ENCODE data around the gene RBFOX2. TPM values are rescaled to one million over a fixed set of nuclear protein-coding genes. Genes with fewer than 3 reads are reported as not detected.

Gene RBFOX2
- polyA plus RNA-seq, 1 of the 3 experiments (the other 2 are of a cell fraction) = 115 TPM

- no peaks in the 10 kb centered on the region for H3K9me2 ChIP-seq
- H3K4me3 ChIP-seq (ENCODE audit: low read depth in 2 of 2, low read length in 1 of 2) = no peak overlapping the region
- H3K9me3 ChIP-seq = no peaks in the 10 kb centered on the region
- H3K27ac ChIP-seq (ENCODE audit: low read depth in 2 of 2, low read length in 1 of 2) = peak overlapping the region in 1 of 2 experiments; percentile 6; a peak in 1 of 4 replicates
- no peak for TF ChIP-seq TCF12 (IDR thresholded peaks at IDR 0.05)
- no peak for TF ChIP-seq RCOR1 (IDR thresholded peaks at IDR 0.05; ENCODE audit: low read length)
- no peak for TF ChIP-seq MAX (IDR thresholded peaks at IDR 0.05; ENCODE audit: low read depth)
- no peak for TF ChIP-seq EZH2phosphoT487 (IDR thresholded peaks at IDR 0.05; ENCODE audit: borderline replicate concordance, low read depth)
- TF ChIP-seq POLR2AphosphoS5 (IDR thresholded peaks at IDR 0.05; ENCODE audit: low read depth, low read length) = no peak
- no peak for TF ChIP-seq TAF1 (IDR thresholded peaks at IDR 0.05; ENCODE audit: borderline replicate concordance, low read depth, low read length)
- TF ChIP-seq MEF2A (IDR thresholded peaks at IDR 0.05; ENCODE audit: borderline replicate concordance, low read depth) = no peak
- TF ChIP-seq FOXJ3 (CRISPR knock-in tag; IDR thresholded peaks at IDR 0.05) = no peak
- no peak for TF ChIP-seq RFX5 (IDR thresholded peaks at IDR 0.05; ENCODE audit: low read length)
- no peak for TF ChIP-seq FOSL2 (IDR thresholded peaks at IDR 0.05; ENCODE audit: borderline replicate concordance, low read depth)
- no peak for TF ChIP-seq RXRA (IDR thresholded peaks at IDR 0.05; ENCODE audit: borderline replicate concordance, low read depth)
- TF ChIP-seq FOXM1 (IDR thresholded peaks at IDR 0.05; ENCODE audit: low read depth) = no peak
- no peak for TF ChIP-seq TEAD4 (IDR thresholded peaks at IDR 0.05; ENCODE audit: borderline replicate concordance, insufficient read depth)
- no peak for TF ChIP-seq USF1 (IDR thresholded peaks at IDR 0.05; ENCODE audit: borderline replicate concordance, low read depth)
- TF ChIP-seq CHD2 (IDR thresholded peaks at IDR 0.05; ENCODE audit: low read length, partially characterized antibody) = no peak
- no peaks in the 10 kb centered on the region for H3K27me3 ChIP-seq (ENCODE audit: insufficient read depth)
- peaks cover 4 to 11% of the 10 kb centered on the region in 2 experiments; a peak in 3 of 4 replicates for H3K4me1 ChIP-seq (ENCODE audit: control insufficient read depth in 1 of 2, insufficient read depth in 2 of 2, low read depth in 1 of 2, low read length in 1 of 2)
- H4K20me1 ChIP-seq (ENCODE audit: insufficient read depth) = peaks cover 90% of the 10 kb centered on the region
- no peak overlapping the region for H3K4me2 ChIP-seq
- no peak for DNase-seq
- H3F3A ChIP-seq (replicated peaks; ENCODE audit: insufficient read depth) = no peaks in the 10 kb centered on the region
- 69% methylated on average over 3 of the region's 3 CpGs for WGBS (ENCODE audit: low lambda C conversion rate)
- H3K79me2 ChIP-seq (ENCODE audit: insufficient read depth) = peaks cover 89% of the 10 kb centered on the region
- peaks cover 4 to 5% of the 10 kb centered on the region in 2 experiments for H3K36me3 ChIP-seq (replicated peaks in 1 of 2; ENCODE audit: control insufficient read depth in 1 of 2, insufficient read depth in 2 of 2, low read length in 1 of 2)
- POLR2A ChIA-PET = no interaction called here
- no peak overlapping the region for H3K9ac ChIP-seq
- CTCF ChIA-PET = interaction anchor here (0.8 to 1.7 kb wide), 3 partner anchors 10 to 60 kb away, joined by 3 to 6 read pairs (median 4); no protein-coding TSS in a partner anchor
- no peak overlapping the region for H2AFZ ChIP-seq (ENCODE audit: low read depth)
Observed at GRCh38 chr22:35870517-35871293, 157.9 kb downstream of the RBFOX2 start.

- Histone ChIP-seq H4K20me1 (ENCODE audit: insufficient read depth) (peaks cover 93% of the 10 kb centered on the region), H3K27ac (ENCODE audit: low read depth in 2 of 2, low read length in 1 of 2) (no peak overlapping the region), H2AFZ (ENCODE audit: low read depth) (no peak overlapping the region), H3F3A (replicated peaks; ENCODE audit: insufficient read depth) (no peaks in the 10 kb centered on the region), H3K79me2 (ENCODE audit: insufficient read depth) (peaks cover 90% of the 10 kb centered on the region), H3K9ac (no peak overlapping the region), H3K9me2 (no peaks in the 10 kb centered on the region), H3K27me3 (ENCODE audit: insufficient read depth) (no peaks in the 10 kb centered on the region), H3K4me2 (no peak overlapping the region), H3K4me1 (ENCODE audit: control insufficient read depth in 1 of 2, insufficient read depth in 2 of 2, low read depth in 1 of 2, low read length in 1 of 2) (peaks cover 11 to 18% of the 10 kb centered on the region in 2 experiments; a peak in 3 of 4 replicates), H3K36me3 (replicated peaks in 1 of 2; ENCODE audit: control insufficient read depth in 1 of 2, insufficient read depth in 2 of 2, low read length in 1 of 2) (peaks cover 4 to 5% of the 10 kb centered on the region in 2 experiments), H3K9me3 (no peaks in the 10 kb centered on the region), H3K4me3 (ENCODE audit: low read depth in 2 of 2, low read length in 1 of 2) (no peak overlapping the region)
- WGBS (ENCODE audit: low lambda C conversion rate) = 100% methylated on average over 5 of the region's 5 CpGs
- no peak for DNase-seq
- ChIA-PET CTCF (interaction anchor here (0.6 to 1.6 kb wide), 4 partner anchors 11 to 197 kb away, joined by 3 to 5 read pairs (median 4); no protein-coding TSS in a partner anchor), POLR2A (no interaction called here)
- TF ChIP-seq PBX3 (IDR thresholded peaks at IDR 0.05) = no peak
- no peak for TF ChIP-seq EZH2phosphoT487 (IDR thresholded peaks at IDR 0.05; ENCODE audit: borderline replicate concordance, low read depth)
- no peak for TF ChIP-seq FOXM1 (IDR thresholded peaks at IDR 0.05; ENCODE audit: low read depth)
- no peak for TF ChIP-seq IRF3 (IDR thresholded peaks at IDR 0.05; ENCODE audit: low read depth, low read length)
- TF ChIP-seq ELF1 (IDR thresholded peaks at IDR 0.05) = no peak
- no peak for TF ChIP-seq YY1 (IDR thresholded peaks at IDR 0.05; ENCODE audit: low read depth)
- no peak for TF ChIP-seq EP300 (IDR thresholded peaks at IDR 0.05; ENCODE audit: borderline replicate concordance in 1 of 2, low read depth in 1 of 2, low read length in 1 of 2)
- TF ChIP-seq RCOR1 (IDR thresholded peaks at IDR 0.05; ENCODE audit: low read length) = no peak
- TF ChIP-seq GATA2 (CRISPR knock-in tag; IDR thresholded peaks at IDR 0.05) = no peak
Observed at GRCh38 chr22:35868938-35869337, 159.7 kb downstream of the RBFOX2 start.
